GM23248 (cell line): ENCODE results near the gene ZNF428.

Source experiments
- EZH2 ChIP-seq: fragments of 200-600 bp; sonication (generic); IDR thresholded peaks from 2 replicates; pipeline ENCODE4 v1.6.1; 2018; ENCODE audit warnings: antibody characterized with exemption, mild to moderate bottlenecking; ENCODE audit not compliant: insufficient read depth, poor library complexity, severe bottlenecking
- EZH2phosphoT487 ChIP-seq: fragments of 200-600 bp; sonication (generic); IDR thresholded peaks from 2 replicates; pipeline ENCODE4 v1.6.1; 2018; ENCODE audit warnings: antibody characterized with exemption, moderate library complexity, mild to moderate bottlenecking, low read depth; ENCODE audit not compliant: insufficient read depth

DNA sequence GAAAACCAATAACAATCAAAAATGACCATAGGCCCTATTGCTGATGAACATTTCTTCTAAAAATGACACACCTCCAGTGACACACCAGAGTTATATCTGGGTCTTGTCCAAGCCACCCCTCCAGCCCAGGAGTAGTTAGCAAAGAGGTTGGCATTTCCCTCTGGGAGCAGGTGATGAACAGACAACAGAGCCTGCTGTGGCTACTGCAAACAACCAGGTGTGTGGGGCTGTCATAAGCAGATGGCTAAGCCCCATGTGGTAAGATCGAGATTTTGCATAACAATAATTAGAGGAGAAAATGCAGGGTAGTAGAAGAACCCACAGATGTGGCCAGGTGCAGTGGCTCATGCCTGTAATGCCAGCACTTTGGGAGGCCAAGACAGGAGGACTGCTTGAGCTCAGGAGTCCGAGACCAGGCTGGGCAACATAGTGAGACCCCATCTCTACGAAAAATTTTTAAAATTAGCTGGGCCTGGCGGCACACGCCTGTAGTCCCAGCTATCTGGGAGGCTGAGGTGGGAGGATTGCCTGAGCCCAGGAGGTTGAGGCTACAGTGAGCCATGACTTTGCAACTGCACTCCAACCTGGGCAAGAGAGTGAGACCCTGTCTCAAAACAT, 49.1 kb downstream of the ZNF428 start:
- no peak for TF ChIP-seq EZH2
- no peak for TF ChIP-seq EZH2phosphoT487
